Measurements from ENCODE around the gene TWIST2.

The TWIST2 gene

GRCh38 chr2:238892796-238893195 is 44.9 kb downstream of the TWIST2 start:
- no peak for DNase-seq

- DNase-seq, result no peak
Measured at GRCh38 chr2:238893349-238894000, 45.6 kb downstream of the TWIST2 start.

GRCh38 chr2:238894226-238894949 is 46.5 kb downstream of the TWIST2 start:
- DNase-seq, result no peak

- no peak for DNase-seq
Measured at GRCh38 chr2:238894950-238895298, 47.0 kb downstream of the TWIST2 start.

GRCh38 chr2:238895361-238895882 is 47.5 kb downstream of the TWIST2 start:
- DNase-seq, result no peak

- no peak for DNase-seq
Measured at GRCh38 chr2:238895891-238896600, 48.2 kb downstream of the TWIST2 start.

- DNase-seq, result no peak
Measured at GRCh38 chr2:238896641-238897040, 48.8 kb downstream of the TWIST2 start.

- DNase-seq, result no peak
Measured at GRCh38 chr2:238897122-238897880, 49.4 kb downstream of the TWIST2 start.

- DNase-seq, result no peak
Measured at GRCh38 chr2:238897911-238898311, 50.0 kb downstream of the TWIST2 start.

- DNase-seq, result no peak
Measured at GRCh38 chr2:238898534-238899281, 50.8 kb downstream of the TWIST2 start.

- no peak for DNase-seq
Measured at GRCh38 chr2:238899386-238899785, 51.5 kb downstream of the TWIST2 start.

- DNase-seq, result no peak
Measured at GRCh38 chr2:238900511-238900910, 52.6 kb downstream of the TWIST2 start.

- no peak for DNase-seq
Measured at GRCh38 chr2:238901461-238902057, 53.7 kb downstream of the TWIST2 start.

GRCh38 chr2:238902285-238902684 is 54.4 kb downstream of the TWIST2 start:
- no peak for DNase-seq

- DNase-seq, result no peak
Measured at GRCh38 chr2:238903141-238903540, 55.3 kb downstream of the TWIST2 start.

- DNase-seq, result no peak
Measured at GRCh38 chr2:238904177-238904576, 56.3 kb downstream of the TWIST2 start.

- DNase-seq, result no peak
Measured at GRCh38 chr2:238904716-238905115, 56.8 kb downstream of the TWIST2 start.

GRCh38 chr2:238905224-238905623 is 57.3 kb downstream of the TWIST2 start:
- DNase-seq, result no peak

- no peak for DNase-seq
Measured at GRCh38 chr2:238905644-238906043, 57.8 kb downstream of the TWIST2 start.

GRCh38 chr2:238906254-238906935 is 58.5 kb downstream of the TWIST2 start:
- DNase-seq, result no peak

All from CD4-positive, alpha-beta T cell treated with Interleukin-10 for 1 hour (primary cell).